GM23338 (cell line): ENCODE data around the gene TMEM25. TPM values are rescaled to one million over a fixed set of nuclear protein-coding genes. Genes with fewer than 3 reads are reported as not detected.

ENCODE experiments used
- ATAC-seq: fragments of 200-7000 bp; cut with Tn5 transposase; 3 replicates; pipeline ENCODE4 v1.9.1; 2020
- DNase-seq: peaks from one replicate; pipeline ENCODE4 v3.0.0-alpha.2; 2015; ENCODE audit warnings: low spot score
- H2AFZ ChIP-seq: fragments of 200-600 bp; sonication (generic); 2 replicates; pipeline ENCODE4 v1.8.0; 2016; ENCODE audit warnings: antibody characterized with exemption, mild to moderate bottlenecking, moderate library complexity
- H3F3A ChIP-seq: fragments of 200-600 bp; sonication (generic); replicated peaks from 2 replicates; pipeline ENCODE4 v1.8.0; 2017; ENCODE audit warnings: antibody characterized with exemption, mixed run types, low read depth
- H3K27ac ChIP-seq: fragments of 200-600 bp; sonication (generic); 2 replicates; pipeline ENCODE4 v1.6.1; 2016; ENCODE audit warnings: low read depth
- H3K27me3 ChIP-seq: fragments of 200-600 bp; sonication (generic); 2 replicates; pipeline ENCODE4 v1.8.0; 2016; ENCODE audit warnings: mild to moderate bottlenecking, mixed run types, moderate library complexity; ENCODE audit not compliant: insufficient read depth
- H3K36me3 ChIP-seq: fragments of 200-600 bp; sonication (generic); 2 replicates; pipeline ENCODE4 v1.8.0; 2016; ENCODE audit warnings: mild to moderate bottlenecking; ENCODE audit not compliant: insufficient read depth
- H3K4me1 ChIP-seq: fragments of 200-600 bp; sonication (generic); 2 replicates; pipeline ENCODE4 v1.8.0; 2016; ENCODE audit warnings: mild to moderate bottlenecking, moderate library complexity; ENCODE audit not compliant: insufficient read depth
- H3K4me2 ChIP-seq: fragments of 200-600 bp; sonication (generic); 2 replicates; pipeline ENCODE4 v1.7.1; 2017; ENCODE audit warnings: mixed run types
- H3K4me3 ChIP-seq: fragments of 200-600 bp; sonication (generic); 2 replicates; pipeline ENCODE4 v1.6.1; 2016; ENCODE audit warnings: mixed run types
- H3K79me2 ChIP-seq: fragments of 200-600 bp; sonication (generic); replicated peaks from 2 replicates; pipeline ENCODE4 v1.8.0; 2017; ENCODE audit warnings: mild to moderate bottlenecking; ENCODE audit not compliant: insufficient read depth
- H3K9me2 ChIP-seq: fragments of 200-600 bp; sonication (generic); 2 replicates; pipeline ENCODE4 v1.8.0; 2017; ENCODE audit not compliant: insufficient read depth
- H4K20me1 ChIP-seq: fragments of 200-600 bp; sonication (generic); replicated peaks from 2 replicates; pipeline ENCODE4 v1.8.0; 2017; ENCODE audit warnings: mild to moderate bottlenecking; ENCODE audit not compliant: insufficient read depth
- H3K27ac Mint-ChIP-seq: 2 replicates; pipeline ENCODE4 v1.8.0; 2020; ENCODE audit warnings: inconsistent platforms, mild to moderate bottlenecking, moderate library complexity, mixed read lengths
- H3K27me3 Mint-ChIP-seq: 3 replicates; pipeline ENCODE4 v1.8.0; 2022; ENCODE audit warnings: low read depth, mild to moderate bottlenecking, moderate library complexity, mixed read lengths, inconsistent platforms; ENCODE audit not compliant: insufficient read depth, poor library complexity
- H3K36me3 Mint-ChIP-seq: 3 replicates; pipeline ENCODE4 v1.8.0; 2021; ENCODE audit warnings: low read depth, mild to moderate bottlenecking, inconsistent platforms, moderate library complexity, mixed read lengths
- H3K4me1 Mint-ChIP-seq: 3 replicates; pipeline ENCODE4 v1.8.0; 2020; ENCODE audit warnings: mild to moderate bottlenecking, inconsistent platforms, mixed read lengths
- H3K4me3 Mint-ChIP-seq: 3 replicates; pipeline ENCODE4 v1.8.0; 2021; ENCODE audit warnings: moderate library complexity, mild to moderate bottlenecking, inconsistent platforms, mixed read lengths
- H3K9me3 Mint-ChIP-seq: 3 replicates; pipeline ENCODE4 v1.8.0; 2020; ENCODE audit warnings: moderate library complexity, mild to moderate bottlenecking, inconsistent platforms, mixed read lengths
- CREB1 ChIP-seq: fragments of 250-450 bp; sonication (Bioruptor Pico); IDR thresholded peaks from 2 replicates; pipeline ENCODE4 v1.5.0; 2020; ENCODE audit warnings: low read depth, mild to moderate bottlenecking, moderate library complexity
- CTCF ChIP-seq, 2 experiments: fragments of 200-600 bp in 1 of 2; sonication (generic) in 1 of 2; conservative IDR thresholded peaks; 2 replicates each; pipeline versions ENCODE4 v1.5.1 to v1.6.1; 2016 to 2017; ENCODE audit warnings: antibody characterized with exemption in 2 of 2, low read depth in 2 of 2, mild to moderate bottlenecking in 2 of 2, moderate library complexity in 1 of 2
- ETS1 ChIP-seq: IDR thresholded peaks from 2 replicates; pipeline ENCODE4 v1.6.1; 2016; ENCODE audit warnings: antibody characterized with exemption
- EZH2 ChIP-seq: fragments of 200-600 bp; sonication (generic); IDR thresholded peaks from one replicate; pipeline ENCODE4 v1.8.0; 2017; ENCODE audit warnings: antibody characterized with exemption, mild to moderate bottlenecking, low read depth; ENCODE audit not compliant: unreplicated experiment
- EZH2phosphoT487 ChIP-seq: fragments of 200-600 bp; sonication (generic); IDR thresholded peaks from one replicate; pipeline ENCODE4 v1.8.1; 2018; ENCODE audit warnings: antibody characterized with exemption; ENCODE audit not compliant: unreplicated experiment
- JUNB ChIP-seq: IDR thresholded peaks from one replicate; pipeline ENCODE4 v1.6.1; 2016; ENCODE audit warnings: antibody characterized with exemption; ENCODE audit not compliant: unreplicated experiment
- NANOG ChIP-seq: IDR thresholded peaks from 2 replicates; pipeline ENCODE4 v1.6.1; 2016; ENCODE audit warnings: antibody characterized with exemption, borderline replicate concordance
- POLR2AphosphoS5 ChIP-seq: IDR thresholded peaks from 2 replicates; pipeline ENCODE4 v1.6.1; 2016; ENCODE audit warnings: antibody characterized with exemption, low read depth
- REST ChIP-seq: IDR thresholded peaks from one replicate; pipeline ENCODE4 v1.6.1; 2018; ENCODE audit warnings: antibody characterized with exemption; ENCODE audit not compliant: unreplicated experiment
- STAT1 ChIP-seq: IDR thresholded peaks from one replicate; pipeline ENCODE4 v1.6.1; 2016; ENCODE audit warnings: antibody characterized with exemption; ENCODE audit not compliant: unreplicated experiment
- ZNF114 ChIP-seq: fragments of 250-450 bp; sonication (Bioruptor Pico); IDR thresholded peaks from 2 replicates; pipeline ENCODE4 v1.5.0; 2020; ENCODE audit warnings: mild to moderate bottlenecking, moderate library complexity
- ZNF331 ChIP-seq: fragments of 250-450 bp; sonication (Bioruptor Pico); IDR thresholded peaks from 2 replicates; pipeline ENCODE4 v1.5.0; 2020; ENCODE audit warnings: low read depth, mild to moderate bottlenecking, moderate library complexity
- ZNF462 ChIP-seq: fragments of 250-450 bp; sonication (Bioruptor Pico); IDR thresholded peaks from 2 replicates; pipeline ENCODE4 v1.5.0; 2020; ENCODE audit warnings: mild to moderate bottlenecking, moderate library complexity
- polyA plus RNA-seq: library from polyadenylated mRNA; unstranded; fragments of >200 nt; fragmentation: Nextera tagmentation; extraction: Ambion mirVana; gene quantifications from 2 replicates; pipeline ENCODE4 v1.2.1, GENCODE V29; 2016
- total RNA-seq: library from RNA; depleted of rRNA; stranded (reverse); fragments of >200 nt; shearing (Covaris generic); gene quantifications from 2 replicates; pipeline ENCODE4 v1.2.3, GENCODE V29; 2014

TMEM25 gene
- total and polyA plus RNA-seq, 2 experiments from 2014 or later, result 11.7 to 17.7 TPM

- Histone ChIP-seq H3K4me2 (no peak overlapping the region), H3K9me2 (no peaks in the 10 kb centered on the region), H3K79me2 (no peaks in the 10 kb centered on the region), H3K27ac (no peak overlapping the region), H3F3A (no peaks in the 10 kb centered on the region), H3K4me3 (no peak overlapping the region), H4K20me1 (no peaks in the 10 kb centered on the region), H3K4me1 (no peaks in the 10 kb centered on the region), H2AFZ (no peak overlapping the region), H3K27me3 (no peaks in the 10 kb centered on the region), H3K36me3 (no peaks in the 10 kb centered on the region)
- Mint-ChIP-seq H3K36me3 (peaks cover 9% of the 10 kb centered on the region; the same call in 2 of the 3 replicates), H3K27me3 (peaks cover 2% of the 10 kb centered on the region), H3K4me1 (no peaks in the 10 kb centered on the region), H3K9me3 (no peaks in the 10 kb centered on the region), H3K27ac (no peak overlapping the region), H3K4me3 (no peak overlapping the region)
- ATAC-seq, result no peak
- TF ChIP-seq ZNF114 (CRISPR knock-in tag) (no peak), STAT1 (no peak), ZNF331 (no peak), EZH2phosphoT487 (no peak), JUNB (no peak), EZH2 (no peak), NANOG (no peak), ETS1 (no peak), CTCF (conservative IDR thresholded peaks at IDR 0.05; ENCODE audit: low read depth in 2 of 2) (no peak), POLR2AphosphoS5 (no peak), CREB1 (no peak), REST (no peak), ZNF462 (no peak)
- DNase-seq, result no peak
These were observed 13.6 kb downstream of the TMEM25 start for GRCh38 chr11:118544647-118545010.
